ENCODE data around the gene TFB1M.

DNA sequence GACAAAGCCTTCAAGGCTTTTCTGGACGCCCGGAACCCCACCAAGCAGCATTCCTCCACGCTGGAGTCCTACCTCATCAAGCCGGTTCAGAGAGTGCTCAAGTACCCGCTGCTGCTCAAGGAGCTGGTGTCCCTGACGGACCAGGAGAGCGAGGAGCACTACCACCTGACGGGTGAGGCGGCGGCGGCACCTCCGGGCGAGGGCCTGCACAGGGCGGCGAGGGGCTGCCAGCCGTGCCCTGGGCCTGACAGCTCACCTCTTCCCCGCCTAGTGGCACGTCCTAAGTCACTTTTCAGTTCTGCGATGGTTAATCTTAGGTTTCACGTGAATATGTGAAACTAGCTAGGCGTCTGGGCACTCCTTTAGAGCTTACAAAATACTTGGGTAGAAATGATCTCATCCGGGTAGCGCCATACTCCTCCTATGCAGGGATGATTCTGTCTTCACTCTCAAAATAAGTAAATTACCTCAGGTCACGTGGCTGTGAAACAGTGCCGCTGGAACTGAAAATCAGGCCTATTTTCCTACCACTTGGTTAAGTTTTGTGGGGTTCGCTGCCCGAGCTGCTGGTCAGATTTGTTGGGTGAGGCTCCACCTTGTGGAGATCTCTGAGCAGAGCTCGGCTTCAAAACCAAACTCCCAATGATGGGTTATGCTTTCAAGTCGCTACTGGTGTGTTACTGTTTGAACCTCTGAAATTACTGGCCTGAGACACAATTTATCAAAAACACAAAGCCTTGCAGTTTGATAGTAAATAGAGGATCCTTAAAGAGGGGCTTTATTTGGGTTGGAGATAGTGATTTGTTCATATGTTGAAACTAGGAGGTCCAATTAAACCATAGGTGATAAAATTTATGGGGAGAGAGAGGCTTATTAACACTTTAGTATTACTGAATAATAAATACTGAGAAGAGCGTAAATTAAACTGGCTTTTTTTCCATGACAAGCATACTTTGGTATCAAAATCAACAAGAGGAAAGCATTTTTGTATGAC, 66.0 kb downstream of the TFB1M start:
- TF ChIP-seq, protein P1, sequence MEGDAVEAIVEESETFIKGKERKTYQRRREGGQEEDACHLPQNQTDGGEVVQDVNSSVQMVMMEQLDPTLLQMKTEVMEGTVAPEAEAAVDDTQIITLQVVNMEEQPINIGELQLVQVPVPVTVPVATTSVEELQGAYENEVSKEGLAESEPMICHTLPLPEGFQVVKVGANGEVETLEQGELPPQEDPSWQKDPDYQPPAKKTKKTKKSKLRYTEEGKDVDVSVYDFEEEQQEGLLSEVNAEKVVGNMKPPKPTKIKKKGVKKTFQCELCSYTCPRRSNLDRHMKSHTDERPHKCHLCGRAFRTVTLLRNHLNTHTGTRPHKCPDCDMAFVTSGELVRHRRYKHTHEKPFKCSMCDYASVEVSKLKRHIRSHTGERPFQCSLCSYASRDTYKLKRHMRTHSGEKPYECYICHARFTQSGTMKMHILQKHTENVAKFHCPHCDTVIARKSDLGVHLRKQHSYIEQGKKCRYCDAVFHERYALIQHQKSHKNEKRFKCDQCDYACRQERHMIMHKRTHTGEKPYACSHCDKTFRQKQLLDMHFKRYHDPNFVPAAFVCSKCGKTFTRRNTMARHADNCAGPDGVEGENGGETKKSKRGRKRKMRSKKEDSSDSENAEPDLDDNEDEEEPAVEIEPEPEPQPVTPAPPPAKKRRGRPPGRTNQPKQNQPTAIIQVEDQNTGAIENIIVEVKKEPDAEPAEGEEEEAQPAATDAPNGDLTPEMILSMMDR (IDR thresholded peaks at IDR 0.05; ENCODE audit: low read length) = no peak
- TF ChIP-seq EZH2 (optimal IDR thresholded peaks at IDR 0.05; ENCODE audit: low read depth, low read length) (no peak), EZH2phosphoT487 (IDR thresholded peaks at IDR 0.05; ENCODE audit: low read length) (no peak)

All from MM.1S (cell line).